ENCODE results near the gene SLC7A6OS. TPM values are rescaled to one million over a fixed set of nuclear protein-coding genes. Genes with fewer than 3 reads are reported as not detected.

Gene SLC7A6OS
- total RNA-seq, 2 experiments from 2014 or later: 29.0 to 32.1 TPM

DNA sequence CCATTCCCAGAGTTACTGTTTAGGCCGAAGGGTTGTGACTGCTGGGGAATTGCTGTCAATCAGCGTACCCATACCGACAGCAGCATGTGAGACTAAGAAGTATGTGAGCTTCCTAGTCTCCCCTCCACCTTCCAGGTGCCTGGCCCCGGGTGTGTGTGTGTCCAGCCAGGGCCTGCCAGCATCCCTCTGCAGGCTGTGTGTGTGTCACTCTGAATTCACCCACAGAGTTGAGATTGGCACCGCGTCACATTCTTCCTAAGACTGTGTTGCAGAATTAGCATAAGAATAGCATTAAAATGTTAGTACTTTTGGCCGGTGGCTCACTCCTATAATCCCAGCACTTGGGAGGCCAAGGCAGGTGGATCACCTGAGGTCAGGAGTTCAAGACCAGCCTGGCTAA, 31.9 kb upstream of the SLC7A6OS start:
- peaks cover 92% of the 10 kb centered on the region for H3K36me3 Mint-ChIP-seq (ENCODE audit: low read depth)
- H3K27ac Mint-ChIP-seq: no peak overlapping the region
- H3K36me3 ChIP-seq (ENCODE audit: insufficient read depth, low read length): peaks cover 84% of the 10 kb centered on the region
- no peaks in the 10 kb centered on the region for H3K4me1 ChIP-seq (ENCODE audit: insufficient read depth, low read length)
- POLR2A ChIA-PET: no interaction called here
- H3K4me1 Mint-ChIP-seq (ENCODE audit: low read depth): no peaks in the 10 kb centered on the region
- CTCF ChIA-PET: interaction anchor here (1.0 kb wide), 1 partner anchor 14 kb away, joined by 4 read pairs; no protein-coding TSS in a partner anchor
- H3K27me3 ChIP-seq (ENCODE audit: control insufficient read depth in 1 of 2, insufficient read depth in 2 of 2, low read length in 2 of 2): no peaks in the 10 kb centered on the region
- no peaks in the 10 kb centered on the region for H3K9me3 Mint-ChIP-seq
- intact Hi-C loops (cut with DNase I, micrococcal nuclease): no loop called here
- no peak overlapping the region for H3K4me3 ChIP-seq (ENCODE audit: low read length)
- H3K9me3 ChIP-seq (ENCODE audit: control insufficient read depth in 1 of 2, insufficient read depth in 1 of 2, low read length in 2 of 2): no peaks in the 10 kb centered on the region
- no peak overlapping the region for H3K27ac ChIP-seq (ENCODE audit: low read depth in 1 of 2, low read length in 2 of 2)
- ATAC-seq (ENCODE audit: poor library complexity): no peak
- no peaks in the 10 kb centered on the region for H3K27me3 Mint-ChIP-seq
- no peak overlapping the region for H3K4me3 Mint-ChIP-seq
- no peak for DNase-seq
- TF ChIP-seq, protein P1, sequence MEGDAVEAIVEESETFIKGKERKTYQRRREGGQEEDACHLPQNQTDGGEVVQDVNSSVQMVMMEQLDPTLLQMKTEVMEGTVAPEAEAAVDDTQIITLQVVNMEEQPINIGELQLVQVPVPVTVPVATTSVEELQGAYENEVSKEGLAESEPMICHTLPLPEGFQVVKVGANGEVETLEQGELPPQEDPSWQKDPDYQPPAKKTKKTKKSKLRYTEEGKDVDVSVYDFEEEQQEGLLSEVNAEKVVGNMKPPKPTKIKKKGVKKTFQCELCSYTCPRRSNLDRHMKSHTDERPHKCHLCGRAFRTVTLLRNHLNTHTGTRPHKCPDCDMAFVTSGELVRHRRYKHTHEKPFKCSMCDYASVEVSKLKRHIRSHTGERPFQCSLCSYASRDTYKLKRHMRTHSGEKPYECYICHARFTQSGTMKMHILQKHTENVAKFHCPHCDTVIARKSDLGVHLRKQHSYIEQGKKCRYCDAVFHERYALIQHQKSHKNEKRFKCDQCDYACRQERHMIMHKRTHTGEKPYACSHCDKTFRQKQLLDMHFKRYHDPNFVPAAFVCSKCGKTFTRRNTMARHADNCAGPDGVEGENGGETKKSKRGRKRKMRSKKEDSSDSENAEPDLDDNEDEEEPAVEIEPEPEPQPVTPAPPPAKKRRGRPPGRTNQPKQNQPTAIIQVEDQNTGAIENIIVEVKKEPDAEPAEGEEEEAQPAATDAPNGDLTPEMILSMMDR (IDR thresholded peaks at IDR 0.05): no peak

DNA sequence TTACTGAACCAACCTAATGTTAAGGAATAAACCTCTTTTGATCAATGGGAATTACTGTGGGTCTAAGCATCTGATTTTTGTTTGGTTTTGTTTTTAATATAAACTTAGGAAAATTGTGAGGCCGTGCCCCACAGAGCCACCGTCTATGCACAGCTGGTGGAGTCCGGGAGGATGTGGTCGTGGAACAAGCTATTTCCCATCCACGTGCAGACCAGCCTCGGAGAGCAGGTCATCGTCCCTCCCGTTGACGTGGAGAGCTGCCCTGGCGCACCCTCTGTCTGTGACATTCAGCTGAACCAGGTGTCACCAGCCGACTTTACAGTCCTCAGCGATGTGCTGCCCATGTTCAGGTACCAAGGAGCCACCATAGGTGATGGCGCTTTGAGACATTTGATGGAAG, 28.5 kb upstream of the SLC7A6OS start:
- no peak overlapping the region for H3K27ac ChIP-seq (ENCODE audit: low read depth in 1 of 2, low read length in 2 of 2)
- no peak for DNase-seq
- ChIA-PET CTCF (no interaction called here), POLR2A (no interaction called here)
- no peak for ATAC-seq (ENCODE audit: poor library complexity)
- intact Hi-C loops (cut with DNase I, micrococcal nuclease): no loop called here
- H3K9me3 ChIP-seq (ENCODE audit: control insufficient read depth in 1 of 2, insufficient read depth in 1 of 2, low read length in 2 of 2): no peaks in the 10 kb centered on the region
- Mint-ChIP-seq H3K4me1 (ENCODE audit: low read depth) (no peaks in the 10 kb centered on the region), H3K4me3 (no peak overlapping the region), H3K9me3 (no peaks in the 10 kb centered on the region), H3K27ac (no peak overlapping the region), H3K36me3 (ENCODE audit: low read depth) (peaks cover 86% of the 10 kb centered on the region), H3K27me3 (no peaks in the 10 kb centered on the region)
- H3K36me3 ChIP-seq (ENCODE audit: insufficient read depth, low read length): peaks cover 70% of the 10 kb centered on the region
- H3K4me3 ChIP-seq (ENCODE audit: low read length): no peak overlapping the region
- no peaks in the 10 kb centered on the region for H3K4me1 ChIP-seq (ENCODE audit: insufficient read depth, low read length)
- H3K27me3 ChIP-seq (ENCODE audit: control insufficient read depth in 1 of 2, insufficient read depth in 2 of 2, low read length in 2 of 2): no peaks in the 10 kb centered on the region
- TF ChIP-seq, protein P1 (IDR thresholded peaks at IDR 0.05): no peak

DNA sequence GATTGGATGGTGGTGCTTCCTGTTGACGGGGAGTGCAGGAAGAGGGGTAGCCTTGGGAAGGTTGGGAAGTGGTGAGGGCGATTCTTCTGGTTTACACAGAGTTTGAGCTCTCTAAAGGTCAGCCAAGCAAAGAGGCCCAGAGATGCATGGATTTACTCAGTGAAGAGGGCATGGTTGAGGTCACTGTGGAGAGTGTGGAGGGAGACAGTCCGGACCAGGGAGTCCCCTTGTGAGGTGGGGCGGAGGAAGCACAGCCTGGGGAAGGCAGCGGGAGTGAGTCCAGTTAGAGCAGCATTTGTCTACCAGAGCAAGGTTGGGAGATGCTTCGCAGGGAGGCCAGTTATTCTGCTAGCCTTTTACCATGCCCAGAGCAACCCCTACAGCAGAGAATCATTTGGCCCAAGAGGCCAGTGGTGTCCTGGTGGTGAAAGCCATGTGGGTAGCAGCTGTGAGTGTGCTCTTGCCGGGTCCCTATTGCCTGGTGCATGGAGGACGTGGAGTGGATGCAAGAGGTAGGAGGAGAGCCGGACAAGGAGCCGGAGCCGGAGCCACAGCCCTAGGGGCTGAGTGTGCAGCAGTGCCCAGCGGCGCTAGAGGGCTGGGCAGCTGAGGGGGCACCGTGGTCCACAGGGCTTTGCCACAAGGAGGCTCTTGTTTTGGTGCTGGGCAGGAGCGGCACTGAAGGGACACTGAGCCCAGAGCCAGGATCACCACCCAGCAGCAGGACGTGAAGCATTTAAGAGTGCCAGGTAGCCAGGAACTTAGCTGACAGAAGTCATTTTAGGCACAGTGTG, 27.8 kb upstream of the SLC7A6OS start:
- ChIA-PET CTCF (no interaction called here), POLR2A (no interaction called here)
- H3K4me1 ChIP-seq (ENCODE audit: insufficient read depth, low read length): no peaks in the 10 kb centered on the region
- H3K27me3 Mint-ChIP-seq: no peaks in the 10 kb centered on the region
- H3K9me3 Mint-ChIP-seq: no peaks in the 10 kb centered on the region
- no peak for DNase-seq
- no peak overlapping the region for H3K4me3 Mint-ChIP-seq
- TF ChIP-seq, protein P1 (IDR thresholded peaks at IDR 0.05): no peak
- peaks cover 67% of the 10 kb centered on the region for H3K36me3 ChIP-seq (ENCODE audit: insufficient read depth, low read length)
- no peak for ATAC-seq (ENCODE audit: poor library complexity)
- H3K4me3 ChIP-seq (ENCODE audit: low read length): no peak overlapping the region
- H3K36me3 Mint-ChIP-seq (ENCODE audit: low read depth): peaks cover 87% of the 10 kb centered on the region
- H3K27ac Mint-ChIP-seq: no peak overlapping the region
- no peaks in the 10 kb centered on the region for H3K27me3 ChIP-seq (ENCODE audit: control insufficient read depth in 1 of 2, insufficient read depth in 2 of 2, low read length in 2 of 2)
- H3K4me1 Mint-ChIP-seq (ENCODE audit: low read depth): no peaks in the 10 kb centered on the region
- intact Hi-C loops (cut with DNase I, micrococcal nuclease): no loop called here
- no peaks in the 10 kb centered on the region for H3K9me3 ChIP-seq (ENCODE audit: control insufficient read depth in 1 of 2, insufficient read depth in 1 of 2, low read length in 2 of 2)
- no peak overlapping the region for H3K27ac ChIP-seq (ENCODE audit: low read depth in 1 of 2, low read length in 2 of 2)

Data from CD4-positive, alpha-beta T cell (primary cell).